Neural cell (in vitro differentiated cells): ENCODE results near the gene GNAT3.

Experiments
- EP300 ChIP-seq: fragments of 450-650 bp; conservative IDR thresholded peaks from 2 replicates; pipeline ENCODE4 v1.6.1; 2014; ENCODE audit warnings: antibody characterized with exemption, mild to moderate bottlenecking, moderate library complexity; ENCODE audit not compliant: poor library complexity, severe bottlenecking
- EZH2 ChIP-seq: fragments of 200-600, 300-800 bp; shearing (Covaris generic), sonication (generic); IDR thresholded peaks from 2 replicates; pipeline ENCODE4 v1.6.1; 2014; ENCODE audit warnings: antibody characterized with exemption, low read length, borderline replicate concordance, mild to moderate bottlenecking; ENCODE audit not compliant: insufficient read depth, poor library complexity, severe bottlenecking
- MXI1 ChIP-seq: fragments of 450-650 bp; conservative IDR thresholded peaks from 2 replicates; pipeline ENCODE4 v1.6.1; 2014; ENCODE audit warnings: antibody characterized with exemption, mild to moderate bottlenecking; ENCODE audit not compliant: poor library complexity, severe bottlenecking
- POLR2AphosphoS5 ChIP-seq: IDR thresholded peaks from 2 replicates; pipeline ENCODE4 v1.6.1; 2012
- RAD21 ChIP-seq: fragments of 450-650 bp; conservative IDR thresholded peaks from 2 replicates; pipeline ENCODE4 v1.6.1; 2014; ENCODE audit warnings: antibody characterized with exemption, mild to moderate bottlenecking, moderate library complexity
- SMC3 ChIP-seq: fragments of 450-650 bp; conservative IDR thresholded peaks from 2 replicates; pipeline ENCODE4 v1.6.1; 2014; ENCODE audit warnings: antibody characterized with exemption, mild to moderate bottlenecking, moderate library complexity; ENCODE audit not compliant: poor library complexity
- TF ChIP-seq, protein P1 (sequence below): fragments of 450-650 bp; IDR thresholded peaks from 2 replicates; pipeline ENCODE4 v1.5.1; 2014; ENCODE audit warnings: antibody characterized with exemption, mild to moderate bottlenecking, moderate library complexity; ENCODE audit not compliant: poor library complexity, severe bottlenecking

DNA sequence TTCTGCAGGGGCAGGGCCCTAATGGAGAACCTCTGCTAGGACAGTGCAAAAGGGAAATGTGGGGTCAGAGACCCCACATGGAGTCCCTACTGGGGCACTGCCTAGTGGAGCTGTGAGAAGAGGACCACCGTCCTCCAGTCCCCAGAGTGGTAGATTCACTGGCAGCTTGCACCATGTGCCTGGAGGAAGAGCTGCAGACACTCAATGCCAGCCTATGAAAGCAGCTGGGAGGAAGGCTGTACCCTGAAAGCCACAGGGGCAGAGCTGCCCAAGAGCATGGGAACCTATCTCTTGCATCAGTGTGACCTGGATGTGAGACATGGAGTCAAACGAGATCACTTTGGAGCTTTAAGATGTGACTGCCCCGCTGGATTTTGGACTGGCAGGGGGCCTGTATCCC lies 20.3 kb upstream of the GNAT3 start:
- TF ChIP-seq, protein P1, sequence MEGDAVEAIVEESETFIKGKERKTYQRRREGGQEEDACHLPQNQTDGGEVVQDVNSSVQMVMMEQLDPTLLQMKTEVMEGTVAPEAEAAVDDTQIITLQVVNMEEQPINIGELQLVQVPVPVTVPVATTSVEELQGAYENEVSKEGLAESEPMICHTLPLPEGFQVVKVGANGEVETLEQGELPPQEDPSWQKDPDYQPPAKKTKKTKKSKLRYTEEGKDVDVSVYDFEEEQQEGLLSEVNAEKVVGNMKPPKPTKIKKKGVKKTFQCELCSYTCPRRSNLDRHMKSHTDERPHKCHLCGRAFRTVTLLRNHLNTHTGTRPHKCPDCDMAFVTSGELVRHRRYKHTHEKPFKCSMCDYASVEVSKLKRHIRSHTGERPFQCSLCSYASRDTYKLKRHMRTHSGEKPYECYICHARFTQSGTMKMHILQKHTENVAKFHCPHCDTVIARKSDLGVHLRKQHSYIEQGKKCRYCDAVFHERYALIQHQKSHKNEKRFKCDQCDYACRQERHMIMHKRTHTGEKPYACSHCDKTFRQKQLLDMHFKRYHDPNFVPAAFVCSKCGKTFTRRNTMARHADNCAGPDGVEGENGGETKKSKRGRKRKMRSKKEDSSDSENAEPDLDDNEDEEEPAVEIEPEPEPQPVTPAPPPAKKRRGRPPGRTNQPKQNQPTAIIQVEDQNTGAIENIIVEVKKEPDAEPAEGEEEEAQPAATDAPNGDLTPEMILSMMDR = no peak
- TF ChIP-seq EZH2 (no peak), POLR2AphosphoS5 (no peak), SMC3 (no peak), EP300 (no peak), RAD21 (no peak), MXI1 (no peak)
